SH-SY5Y (cell line): ENCODE measurements around the gene SEMA3G.

ENCODE experiments used
- GATA2 ChIP-seq: IDR thresholded peaks from 2 replicates; pipeline ENCODE4 v1.6.1; 2011; ENCODE audit warnings: mild to moderate bottlenecking, low read depth, low read length
- GATA3 ChIP-seq: IDR thresholded peaks from 2 replicates; pipeline ENCODE4 v1.6.1; 2011; ENCODE audit warnings: low read depth, mild to moderate bottlenecking, low read length, moderate library complexity

DNA sequence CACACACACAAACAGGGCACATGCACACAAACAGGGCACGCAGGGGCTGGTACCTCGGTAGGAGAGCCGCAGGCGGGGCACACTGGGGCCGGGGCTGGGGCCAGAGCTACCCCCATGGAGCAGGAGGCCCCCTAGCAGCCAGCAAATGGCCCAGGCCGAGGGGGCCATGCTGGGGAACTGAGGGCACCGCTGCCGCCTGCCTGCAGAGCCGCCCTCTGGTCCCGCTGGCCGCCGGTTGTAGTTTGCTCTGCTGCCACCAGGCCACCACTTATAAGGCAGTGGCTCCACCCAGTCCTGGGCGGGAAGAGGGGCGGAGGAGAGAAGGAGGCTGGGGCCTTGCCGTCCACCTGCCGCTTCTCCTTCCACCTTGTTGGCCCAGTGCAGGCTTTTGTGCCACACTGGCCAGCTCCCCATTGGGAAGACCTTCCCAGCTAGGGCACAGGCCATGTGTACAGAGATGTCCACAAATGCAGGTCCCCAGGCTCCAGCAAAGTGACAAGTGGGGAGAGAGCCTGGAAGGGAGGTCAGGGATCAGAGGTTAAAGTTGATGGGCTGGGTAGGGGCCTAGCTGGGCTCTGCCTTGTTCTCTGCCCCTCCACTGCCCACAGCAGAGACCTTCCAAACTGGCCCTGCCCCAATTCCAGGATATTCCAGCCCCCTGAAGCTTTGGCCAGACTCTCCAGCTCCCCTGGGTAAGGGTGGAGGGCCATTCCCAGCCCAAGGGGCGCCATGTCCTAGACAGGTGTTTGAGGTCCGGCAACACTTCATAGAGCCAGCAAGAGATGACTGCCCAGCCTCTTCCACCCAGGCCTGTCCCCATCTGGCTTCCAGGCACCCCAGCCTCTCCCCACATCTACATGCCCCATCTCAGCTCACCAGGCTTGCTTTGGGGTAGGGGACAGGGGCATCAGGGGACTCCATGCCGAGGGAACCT lies at the start of gene SEMA3G:
- no peak for TF ChIP-seq GATA2
- no peak for TF ChIP-seq GATA3
